GM19397 (cell line): ENCODE data around the gene ARAP1.

Experiments used
- ATAC-seq: cut with Tn5 transposase; IDR thresholded peaks from one replicate; pipeline ENCODE4 v1.9.1; 2021; ENCODE audit warnings: mild to moderate bottlenecking, moderate library complexity; ENCODE audit not compliant: unreplicated experiment

ARAP1 gene

GRCh38 chr11:72764503-72764902, 12.3 kb upstream of the ARAP1 start:
- no peak for ATAC-seq

- ATAC-seq = no peak
Observed at GRCh38 chr11:72763823-72764222, 11.6 kb upstream of the ARAP1 start.

- ATAC-seq = no peak
Observed at GRCh38 chr11:72762641-72763304, 10.6 kb upstream of the ARAP1 start.

- ATAC-seq = no peak
Observed at GRCh38 chr11:72760539-72761405, 8.6 kb upstream of the ARAP1 start.

GRCh38 chr11:72759468-72759985, 7.3 kb upstream of the ARAP1 start:
- ATAC-seq = no peak

GRCh38 chr11:72758690-72759389, 6.6 kb upstream of the ARAP1 start:
- no peak for ATAC-seq

- no peak for ATAC-seq
Observed at GRCh38 chr11:72758304-72758689, 6.1 kb upstream of the ARAP1 start.

GRCh38 chr11:72755713-72756285, 3.6 kb upstream of the ARAP1 start:
- no peak for ATAC-seq

- ATAC-seq = no peak
Observed at GRCh38 chr11:72754544-72755155, 2.4 kb upstream of the ARAP1 start.

GRCh38 chr11:72754149-72754543, 1.9 kb upstream of the ARAP1 start:
- ATAC-seq = no peak

GRCh38 chr11:72753341-72754148, 1.3 kb upstream of the ARAP1 start:
- no peak for ATAC-seq

GRCh38 chr11:72751116-72752087, 806 bp downstream of the ARAP1 start:
- ATAC-seq = no peak

- ATAC-seq = no peak
Observed at GRCh38 chr11:72750556-72751115, 1.6 kb downstream of the ARAP1 start.

- ATAC-seq = no peak
Observed at GRCh38 chr11:72750086-72750485, 2.1 kb downstream of the ARAP1 start.

- no peak for ATAC-seq
Observed at GRCh38 chr11:72747289-72747855, 4.8 kb downstream of the ARAP1 start.

GRCh38 chr11:72746821-72747220, 5.4 kb downstream of the ARAP1 start:
- no peak for ATAC-seq

GRCh38 chr11:72745925-72746550, 6.2 kb downstream of the ARAP1 start:
- ATAC-seq = no peak

GRCh38 chr11:72745511-72745910, 6.7 kb downstream of the ARAP1 start:
- no peak for ATAC-seq
